ENCODE measurements around the gene NUPR1.

DNA sequence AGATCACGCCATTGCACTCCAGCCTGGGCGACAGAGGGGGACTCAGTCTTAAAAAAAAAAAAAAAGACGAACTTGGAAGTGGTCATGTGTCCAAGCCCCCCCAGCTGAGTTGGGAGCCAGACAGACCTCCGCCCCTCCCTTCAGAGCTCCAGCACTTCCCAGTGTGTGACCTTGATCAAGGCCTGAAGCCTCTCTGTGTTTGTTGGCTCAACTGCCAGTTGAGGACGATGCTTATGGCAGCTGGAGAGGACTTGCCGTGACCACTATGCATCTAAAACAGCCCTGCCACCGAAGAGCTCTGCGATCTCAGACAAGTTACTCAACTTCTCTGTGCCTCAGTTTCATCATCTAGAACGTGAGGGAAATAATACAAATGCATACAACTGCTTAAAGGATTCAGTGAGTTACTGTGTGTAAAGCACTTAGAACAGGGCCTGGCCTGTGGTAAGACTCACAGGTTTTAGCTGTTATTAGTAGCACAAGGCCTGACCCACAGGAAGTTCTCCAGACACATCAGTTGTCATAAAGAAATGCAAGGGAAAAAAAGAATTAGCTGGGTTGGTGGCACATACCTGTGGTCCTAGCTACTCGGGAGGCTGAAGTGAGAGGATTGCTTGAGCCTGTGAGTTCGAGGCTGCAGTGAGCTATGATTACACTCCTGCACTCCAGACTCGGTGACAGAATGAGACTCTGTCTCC lies 25.1 kb downstream of the NUPR1 start:
- TF ChIP-seq, protein P1, sequence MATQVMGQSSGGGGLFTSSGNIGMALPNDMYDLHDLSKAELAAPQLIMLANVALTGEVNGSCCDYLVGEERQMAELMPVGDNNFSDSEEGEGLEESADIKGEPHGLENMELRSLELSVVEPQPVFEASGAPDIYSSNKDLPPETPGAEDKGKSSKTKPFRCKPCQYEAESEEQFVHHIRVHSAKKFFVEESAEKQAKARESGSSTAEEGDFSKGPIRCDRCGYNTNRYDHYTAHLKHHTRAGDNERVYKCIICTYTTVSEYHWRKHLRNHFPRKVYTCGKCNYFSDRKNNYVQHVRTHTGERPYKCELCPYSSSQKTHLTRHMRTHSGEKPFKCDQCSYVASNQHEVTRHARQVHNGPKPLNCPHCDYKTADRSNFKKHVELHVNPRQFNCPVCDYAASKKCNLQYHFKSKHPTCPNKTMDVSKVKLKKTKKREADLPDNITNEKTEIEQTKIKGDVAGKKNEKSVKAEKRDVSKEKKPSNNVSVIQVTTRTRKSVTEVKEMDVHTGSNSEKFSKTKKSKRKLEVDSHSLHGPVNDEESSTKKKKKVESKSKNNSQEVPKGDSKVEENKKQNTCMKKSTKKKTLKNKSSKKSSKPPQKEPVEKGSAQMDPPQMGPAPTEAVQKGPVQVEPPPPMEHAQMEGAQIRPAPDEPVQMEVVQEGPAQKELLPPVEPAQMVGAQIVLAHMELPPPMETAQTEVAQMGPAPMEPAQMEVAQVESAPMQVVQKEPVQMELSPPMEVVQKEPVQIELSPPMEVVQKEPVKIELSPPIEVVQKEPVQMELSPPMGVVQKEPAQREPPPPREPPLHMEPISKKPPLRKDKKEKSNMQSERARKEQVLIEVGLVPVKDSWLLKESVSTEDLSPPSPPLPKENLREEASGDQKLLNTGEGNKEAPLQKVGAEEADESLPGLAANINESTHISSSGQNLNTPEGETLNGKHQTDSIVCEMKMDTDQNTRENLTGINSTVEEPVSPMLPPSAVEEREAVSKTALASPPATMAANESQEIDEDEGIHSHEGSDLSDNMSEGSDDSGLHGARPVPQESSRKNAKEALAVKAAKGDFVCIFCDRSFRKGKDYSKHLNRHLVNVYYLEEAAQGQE (IDR thresholded peaks at IDR 0.05), result no peak
- TF ChIP-seq, protein P2, sequence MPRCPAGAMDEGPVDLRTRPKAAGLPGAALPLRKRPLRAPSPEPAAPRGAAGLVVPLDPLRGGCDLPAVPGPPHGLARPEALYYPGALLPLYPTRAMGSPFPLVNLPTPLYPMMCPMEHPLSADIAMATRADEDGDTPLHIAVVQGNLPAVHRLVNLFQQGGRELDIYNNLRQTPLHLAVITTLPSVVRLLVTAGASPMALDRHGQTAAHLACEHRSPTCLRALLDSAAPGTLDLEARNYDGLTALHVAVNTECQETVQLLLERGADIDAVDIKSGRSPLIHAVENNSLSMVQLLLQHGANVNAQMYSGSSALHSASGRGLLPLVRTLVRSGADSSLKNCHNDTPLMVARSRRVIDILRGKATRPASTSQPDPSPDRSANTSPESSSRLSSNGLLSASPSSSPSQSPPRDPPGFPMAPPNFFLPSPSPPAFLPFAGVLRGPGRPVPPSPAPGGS (IDR thresholded peaks at IDR 0.05), result no peak
- TF ChIP-seq, protein P3, sequence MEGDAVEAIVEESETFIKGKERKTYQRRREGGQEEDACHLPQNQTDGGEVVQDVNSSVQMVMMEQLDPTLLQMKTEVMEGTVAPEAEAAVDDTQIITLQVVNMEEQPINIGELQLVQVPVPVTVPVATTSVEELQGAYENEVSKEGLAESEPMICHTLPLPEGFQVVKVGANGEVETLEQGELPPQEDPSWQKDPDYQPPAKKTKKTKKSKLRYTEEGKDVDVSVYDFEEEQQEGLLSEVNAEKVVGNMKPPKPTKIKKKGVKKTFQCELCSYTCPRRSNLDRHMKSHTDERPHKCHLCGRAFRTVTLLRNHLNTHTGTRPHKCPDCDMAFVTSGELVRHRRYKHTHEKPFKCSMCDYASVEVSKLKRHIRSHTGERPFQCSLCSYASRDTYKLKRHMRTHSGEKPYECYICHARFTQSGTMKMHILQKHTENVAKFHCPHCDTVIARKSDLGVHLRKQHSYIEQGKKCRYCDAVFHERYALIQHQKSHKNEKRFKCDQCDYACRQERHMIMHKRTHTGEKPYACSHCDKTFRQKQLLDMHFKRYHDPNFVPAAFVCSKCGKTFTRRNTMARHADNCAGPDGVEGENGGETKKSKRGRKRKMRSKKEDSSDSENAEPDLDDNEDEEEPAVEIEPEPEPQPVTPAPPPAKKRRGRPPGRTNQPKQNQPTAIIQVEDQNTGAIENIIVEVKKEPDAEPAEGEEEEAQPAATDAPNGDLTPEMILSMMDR (IDR thresholded peaks at IDR 0.05), result no peak

Data from A549 (cell line).